CD4-positive, alpha-beta T cell (primary cell): ENCODE results near the gene TMEM14C. TPM values are rescaled to one million over a fixed set of nuclear protein-coding genes. Genes with fewer than 3 reads are reported as not detected.

Source experiments
- ATAC-seq: fragments of 200-7000 bp; cut with Tn5 transposase; one replicate; pipeline ENCODE4 v1.10.0; 2022; ENCODE audit warnings: mild to moderate bottlenecking; ENCODE audit not compliant: poor library complexity
- CTCF ChIA-PET: fragments of 350-600 bp; sonication (Branson Sonifier 250); formaldehyde crosslinking; loops from one replicate; lab custom pipeline; 2021; ENCODE audit warnings: antibody characterized with exemption, inconsistent platforms; lab: Charles Lee
- POLR2A ChIA-PET: fragments of 350-600 bp; sonication (Branson Sonifier 250); formaldehyde crosslinking; loops from one replicate; lab custom pipeline; 2021; ENCODE audit warnings: antibody characterized with exemption, inconsistent platforms; lab: Charles Lee
- DNase-seq, 14 experiments: peaks; one replicate each; pipeline ENCODE4 v3.0.0-alpha.2; 2013 to 2020; ENCODE audit warnings: mixed read lengths in 2 of 14
- H3K27ac ChIP-seq, 2 donors: one replicate each; pipeline versions ENCODE4 v1.5.1 to v1.7.0; 2013; ENCODE audit warnings: low read length in 2 of 2, low read depth in 1 of 2, mild to moderate bottlenecking in 1 of 2
- H3K27me3 ChIP-seq, 2 experiments: 1 replicate in 1 of 2; 2 replicates in 1 of 2; pipeline versions ENCODE4 v1.6.1 to v1.7.0; 2013; ENCODE audit warnings: low read length in 2 of 2, control low read depth in 1 of 2, mild to moderate bottlenecking in 1 of 2, moderate library complexity in 1 of 2; ENCODE audit not compliant: insufficient read depth in 2 of 2, control insufficient read depth in 1 of 2
- H3K36me3 ChIP-seq: one replicate; pipeline ENCODE4 v1.6.1; 2013; ENCODE audit warnings: low read length, control low read depth; ENCODE audit not compliant: insufficient read depth
- H3K4me1 ChIP-seq: one replicate; pipeline ENCODE4 v1.6.1; 2013; ENCODE audit warnings: low read length, control low read depth; ENCODE audit not compliant: insufficient read depth
- H3K4me3 ChIP-seq: one replicate; pipeline ENCODE4 v1.5.1; 2013; ENCODE audit warnings: mild to moderate bottlenecking, low read length, moderate library complexity
- H3K9me3 ChIP-seq, 2 experiments: 1 replicate in 1 of 2; 2 replicates in 1 of 2; pipeline versions ENCODE4 v1.6.1 to v1.7.0; 2013; ENCODE audit warnings: low read length in 2 of 2, mild to moderate bottlenecking in 2 of 2, control low read depth in 1 of 2, moderate library complexity in 1 of 2; ENCODE audit not compliant: control insufficient read depth in 1 of 2, insufficient read depth in 1 of 2
- H3K27ac Mint-ChIP-seq: one replicate; pipeline ENCODE4 v1.8.0; 2020; ENCODE audit warnings: mixed read lengths
- H3K27me3 Mint-ChIP-seq: one replicate; pipeline ENCODE4 v1.8.0; 2021; ENCODE audit warnings: mixed read lengths
- H3K36me3 Mint-ChIP-seq: one replicate; pipeline ENCODE4 v1.8.0; 2021; ENCODE audit warnings: low read depth, mixed read lengths
- H3K4me1 Mint-ChIP-seq: one replicate; pipeline ENCODE4 v1.8.0; 2021; ENCODE audit warnings: low read depth, mixed read lengths
- H3K4me3 Mint-ChIP-seq: one replicate; pipeline ENCODE4 v1.8.0; 2020; ENCODE audit warnings: mild to moderate bottlenecking, mixed read lengths
- H3K9me3 Mint-ChIP-seq: one replicate; pipeline ENCODE4 v1.8.0; 2020; ENCODE audit warnings: mixed read lengths
- intact Hi-C, 2 experiments: fragments of 100-400 bp; cut with DNase I in 1 of 2; cut with micrococcal nuclease in 1 of 2; formaldehyde crosslinking; loops; one replicate each; pipeline versions ENCODE4 v1.15.1 to v1.9.0; 2023 to 2025; cut with DNase I, micrococcal nuclease
- total RNA-seq, 174 experiments: library from RNA in 2 of 174; stranded (reverse) in 2 of 174; gene quantifications; one replicate each; pipeline ENCODE4 v1.2.3 and lab custom pipeline; 2021 to 2026
- TF ChIP-seq, protein P1 (sequence below): fragments of 200-600 bp; IDR thresholded peaks from one replicate; pipeline ENCODE4 v1.8.0; 2022; ENCODE audit warnings: antibody characterized with exemption, mild to moderate bottlenecking

TMEM14C gene
- total RNA-seq, 2 experiments from 2014 or later, result 14.4 to 14.6 TPM

DNA sequence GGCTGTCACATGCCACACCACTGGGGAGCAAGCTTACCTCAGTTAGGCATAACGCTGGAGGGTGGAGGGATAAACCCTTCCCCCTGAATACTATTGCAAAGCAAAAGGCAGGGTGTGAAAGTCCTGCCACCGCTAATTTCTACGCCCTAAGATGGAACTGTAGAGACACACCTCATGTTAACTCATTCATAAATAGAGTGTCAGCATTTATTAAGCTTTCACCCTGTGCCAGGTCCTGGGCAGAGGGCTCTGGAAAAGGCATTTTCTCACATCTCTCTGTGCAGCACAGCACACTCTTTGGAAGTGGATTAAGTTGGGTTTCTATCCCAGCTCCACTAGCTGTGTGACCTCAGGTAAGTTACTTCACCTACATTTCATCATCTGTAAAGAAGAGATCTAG lies 46.5 kb downstream of the TMEM14C start:
- Mint-ChIP-seq H3K27ac (no peak overlapping the region), H3K27me3 (no peaks in the 10 kb centered on the region), H3K36me3 (peaks cover 45% of the 10 kb centered on the region), H3K9me3 (no peaks in the 10 kb centered on the region), H3K4me3 (no peak overlapping the region), H3K4me1 (no peaks in the 10 kb centered on the region)
- Histone ChIP-seq H3K9me3 (no peaks in the 10 kb centered on the region), H3K36me3 (peaks cover 19% of the 10 kb centered on the region), H3K4me3 (no peak overlapping the region), H3K27me3 (no peaks in the 10 kb centered on the region), H3K4me1 (no peaks in the 10 kb centered on the region), H3K27ac (no peak overlapping the region)
- DNase-seq (no peak), ATAC-seq (no peak)
- intact Hi-C loops, result no loop called here
- CTCF ChIA-PET, result no interaction called here
- TF ChIP-seq, protein P1, sequence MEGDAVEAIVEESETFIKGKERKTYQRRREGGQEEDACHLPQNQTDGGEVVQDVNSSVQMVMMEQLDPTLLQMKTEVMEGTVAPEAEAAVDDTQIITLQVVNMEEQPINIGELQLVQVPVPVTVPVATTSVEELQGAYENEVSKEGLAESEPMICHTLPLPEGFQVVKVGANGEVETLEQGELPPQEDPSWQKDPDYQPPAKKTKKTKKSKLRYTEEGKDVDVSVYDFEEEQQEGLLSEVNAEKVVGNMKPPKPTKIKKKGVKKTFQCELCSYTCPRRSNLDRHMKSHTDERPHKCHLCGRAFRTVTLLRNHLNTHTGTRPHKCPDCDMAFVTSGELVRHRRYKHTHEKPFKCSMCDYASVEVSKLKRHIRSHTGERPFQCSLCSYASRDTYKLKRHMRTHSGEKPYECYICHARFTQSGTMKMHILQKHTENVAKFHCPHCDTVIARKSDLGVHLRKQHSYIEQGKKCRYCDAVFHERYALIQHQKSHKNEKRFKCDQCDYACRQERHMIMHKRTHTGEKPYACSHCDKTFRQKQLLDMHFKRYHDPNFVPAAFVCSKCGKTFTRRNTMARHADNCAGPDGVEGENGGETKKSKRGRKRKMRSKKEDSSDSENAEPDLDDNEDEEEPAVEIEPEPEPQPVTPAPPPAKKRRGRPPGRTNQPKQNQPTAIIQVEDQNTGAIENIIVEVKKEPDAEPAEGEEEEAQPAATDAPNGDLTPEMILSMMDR, result no peak
- POLR2A ChIA-PET, result no interaction called here

DNA sequence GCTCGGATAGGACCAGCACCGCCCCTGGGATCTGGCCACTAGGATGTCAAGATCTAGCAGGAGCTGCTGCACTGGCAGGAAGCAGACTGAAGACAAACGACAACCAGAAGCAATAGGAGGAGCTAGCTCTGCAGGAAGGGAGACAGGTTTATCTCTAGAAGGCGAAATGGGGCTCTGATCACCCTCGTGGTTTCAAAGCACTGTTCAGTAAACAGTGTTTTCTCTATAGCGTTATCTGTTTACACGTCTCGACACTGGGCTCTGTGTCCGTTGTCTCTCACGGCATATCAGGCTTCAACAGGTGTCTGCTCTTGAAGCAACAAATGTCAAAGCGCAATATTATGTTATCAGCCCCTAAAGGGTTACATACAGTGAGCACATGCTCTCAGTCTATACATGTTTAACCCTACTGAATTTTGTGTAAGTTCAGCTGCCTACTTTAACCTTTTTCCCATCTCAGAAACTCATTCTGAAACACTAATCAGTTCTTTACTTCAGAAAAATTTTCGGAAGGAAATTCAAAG lies 48.6 kb downstream of the TMEM14C start:
- Histone ChIP-seq H3K9me3 (no peaks in the 10 kb centered on the region), H3K4me3 (no peak overlapping the region), H3K27me3 (no peaks in the 10 kb centered on the region), H3K4me1 (no peaks in the 10 kb centered on the region), H3K36me3 (peaks cover 19% of the 10 kb centered on the region), H3K27ac (no peak overlapping the region)
- Mint-ChIP-seq H3K27ac (no peak overlapping the region), H3K4me3 (no peak overlapping the region), H3K27me3 (no peaks in the 10 kb centered on the region), H3K9me3 (no peaks in the 10 kb centered on the region), H3K36me3 (peaks cover 56% of the 10 kb centered on the region), H3K4me1 (no peaks in the 10 kb centered on the region)
- intact Hi-C loops, result no loop called here
- DNase-seq (no peak), ATAC-seq (no peak)
- ChIA-PET POLR2A (interaction anchor here (0.9 kb wide), 1 partner anchor 52 kb away, joined by 3 read pairs; no protein-coding TSS in a partner anchor), CTCF (no interaction called here)
- TF ChIP-seq, protein P1, result no peak

DNA sequence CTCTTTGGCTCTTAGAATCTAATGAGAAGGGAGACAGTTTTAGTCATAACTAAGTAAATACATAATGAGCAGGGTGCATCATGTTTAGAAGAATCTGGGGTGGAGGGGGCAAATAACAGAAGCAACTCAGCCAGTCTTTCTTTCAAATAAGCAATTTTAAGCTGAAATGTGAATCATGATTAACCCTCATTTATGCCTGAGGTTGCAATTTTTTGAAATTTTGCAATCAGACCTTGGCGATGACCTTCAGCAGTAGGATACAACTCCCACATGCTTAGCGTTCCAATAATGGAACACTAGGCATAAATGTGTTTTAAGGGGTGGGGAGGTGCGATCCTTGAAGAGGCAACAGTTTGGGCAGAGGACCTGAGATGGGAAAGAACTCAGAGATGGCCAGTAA lies 55.4 kb downstream of the TMEM14C start:
- ChIA-PET CTCF (no interaction called here), POLR2A (no interaction called here)
- ATAC-seq (no peak), DNase-seq (no peak)
- H3K4me3 ChIP-seq, result no peak overlapping the region
- H3K4me1 ChIP-seq, result no peaks in the 10 kb centered on the region
- no peaks in the 10 kb centered on the region for H3K9me3 Mint-ChIP-seq
- peaks cover 7% of the 10 kb centered on the region for H3K36me3 ChIP-seq
- H3K27me3 ChIP-seq, result no peaks in the 10 kb centered on the region
- no peaks in the 10 kb centered on the region for H3K9me3 ChIP-seq
- no peak overlapping the region for H3K4me3 Mint-ChIP-seq
- no peaks in the 10 kb centered on the region for H3K27me3 Mint-ChIP-seq
- H3K4me1 Mint-ChIP-seq, result peaks cover 6% of the 10 kb centered on the region
- intact Hi-C loops, result no loop called here
- peaks cover 48% of the 10 kb centered on the region for H3K36me3 Mint-ChIP-seq
- TF ChIP-seq, protein P1, result no peak
- no peak overlapping the region for H3K27ac Mint-ChIP-seq
- no peak overlapping the region for H3K27ac ChIP-seq
